HS-5 (cell line): ENCODE data around the gene CEP170B.
A peak's percentile ranks its signal among the peaks of the same experiment; 100 is the strongest.
"Not testable (repeated sequence)": the region's sequence is repeated elsewhere in the genome, so short reads cannot be mapped to it uniquely, and the experiment has no call there.

ENCODE experiments used
- DNase-seq: peaks from one replicate; pipeline ENCODE4 v3.0.0-alpha.2; 2012; ENCODE audit warnings: low read depth

CEP170B gene

DNA sequence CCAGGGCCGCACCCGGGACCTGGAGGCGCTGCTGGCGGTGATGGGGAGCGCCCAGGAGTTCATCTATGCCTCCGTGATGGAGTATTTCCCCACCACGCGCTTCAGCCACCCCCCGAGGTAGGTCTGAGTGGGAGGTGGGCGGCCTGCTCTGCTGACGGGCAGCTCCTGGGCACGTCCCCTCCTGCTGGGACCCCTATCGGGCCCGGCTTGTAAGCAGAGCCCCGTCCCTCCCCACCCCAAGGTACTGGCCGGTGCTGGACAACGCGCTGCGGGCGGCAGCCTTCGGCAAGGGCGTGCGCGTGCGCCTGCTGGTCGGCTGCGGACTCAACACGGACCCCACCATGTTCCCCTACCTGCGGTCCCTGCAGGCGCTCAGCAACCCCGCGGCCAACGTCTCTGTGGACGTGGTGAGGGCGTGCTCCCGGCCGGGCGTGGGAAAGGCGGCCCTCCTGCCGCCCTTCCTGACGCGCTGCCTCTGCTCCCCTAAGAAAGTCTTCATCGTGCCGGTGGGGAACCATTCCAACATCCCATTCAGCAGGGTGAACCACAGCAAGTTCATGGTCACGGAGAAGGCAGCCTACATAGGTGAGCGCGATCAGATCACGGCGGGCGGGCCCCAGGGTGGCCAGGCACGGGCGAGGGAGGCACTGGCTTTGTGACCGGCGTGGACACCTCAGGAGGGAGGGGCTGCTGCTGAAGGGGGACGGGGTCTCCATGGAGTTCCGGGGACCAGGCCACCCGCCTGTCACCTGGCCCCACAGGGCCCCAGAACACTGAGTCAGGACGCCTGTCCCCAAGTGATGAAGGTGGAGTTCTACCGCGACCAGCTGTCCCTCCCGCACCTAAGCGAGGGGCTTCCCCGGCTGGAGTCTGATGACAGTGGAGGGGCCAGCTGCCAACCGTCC is 67.0 kb downstream of the CEP170B start:
- DNase-seq: no peak

DNA sequence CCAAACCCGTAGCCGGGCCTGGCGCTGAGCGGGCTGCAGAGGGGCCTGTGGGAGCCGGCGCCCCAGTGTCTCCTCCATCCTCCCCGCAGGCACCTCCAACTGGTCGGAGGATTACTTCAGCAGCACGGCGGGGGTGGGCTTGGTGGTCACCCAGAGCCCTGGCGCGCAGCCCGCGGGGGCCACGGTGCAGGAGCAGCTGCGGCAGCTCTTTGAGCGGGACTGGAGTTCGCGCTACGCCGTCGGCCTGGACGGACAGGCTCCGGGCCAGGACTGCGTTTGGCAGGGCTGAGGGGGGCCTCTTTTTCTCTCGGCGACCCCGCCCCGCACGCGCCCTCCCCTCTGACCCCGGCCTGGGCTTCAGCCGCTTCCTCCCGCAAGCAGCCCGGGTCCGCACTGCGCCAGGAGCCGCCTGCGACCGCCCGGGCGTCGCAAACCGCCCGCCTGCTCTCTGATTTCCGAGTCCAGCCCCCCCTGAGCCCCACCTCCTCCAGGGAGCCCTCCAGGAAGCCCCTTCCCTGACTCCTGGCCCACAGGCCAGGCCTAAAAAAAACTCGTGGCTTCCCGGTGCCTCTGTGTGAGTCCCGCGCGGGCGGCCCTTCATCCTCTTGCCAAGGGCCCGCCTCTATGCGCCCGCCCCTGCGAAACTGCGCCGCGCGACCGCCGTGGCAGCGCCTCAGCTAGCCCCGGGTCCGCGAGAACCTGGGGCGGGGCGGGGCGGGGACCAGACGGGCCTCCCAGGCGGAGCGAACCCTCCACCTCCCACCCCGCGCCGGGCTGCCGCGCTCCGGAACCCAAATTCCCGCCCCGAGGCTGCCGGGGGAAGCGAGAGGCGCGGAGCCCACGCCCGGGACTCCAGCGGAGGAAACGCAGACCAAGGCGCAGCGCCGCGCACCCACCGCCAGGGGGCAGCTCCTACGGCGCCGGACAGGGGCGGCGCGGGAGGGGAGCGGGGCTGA is 67.9 kb downstream of the CEP170B start:
- peak; percentile 53 for DNase-seq

DNA sequence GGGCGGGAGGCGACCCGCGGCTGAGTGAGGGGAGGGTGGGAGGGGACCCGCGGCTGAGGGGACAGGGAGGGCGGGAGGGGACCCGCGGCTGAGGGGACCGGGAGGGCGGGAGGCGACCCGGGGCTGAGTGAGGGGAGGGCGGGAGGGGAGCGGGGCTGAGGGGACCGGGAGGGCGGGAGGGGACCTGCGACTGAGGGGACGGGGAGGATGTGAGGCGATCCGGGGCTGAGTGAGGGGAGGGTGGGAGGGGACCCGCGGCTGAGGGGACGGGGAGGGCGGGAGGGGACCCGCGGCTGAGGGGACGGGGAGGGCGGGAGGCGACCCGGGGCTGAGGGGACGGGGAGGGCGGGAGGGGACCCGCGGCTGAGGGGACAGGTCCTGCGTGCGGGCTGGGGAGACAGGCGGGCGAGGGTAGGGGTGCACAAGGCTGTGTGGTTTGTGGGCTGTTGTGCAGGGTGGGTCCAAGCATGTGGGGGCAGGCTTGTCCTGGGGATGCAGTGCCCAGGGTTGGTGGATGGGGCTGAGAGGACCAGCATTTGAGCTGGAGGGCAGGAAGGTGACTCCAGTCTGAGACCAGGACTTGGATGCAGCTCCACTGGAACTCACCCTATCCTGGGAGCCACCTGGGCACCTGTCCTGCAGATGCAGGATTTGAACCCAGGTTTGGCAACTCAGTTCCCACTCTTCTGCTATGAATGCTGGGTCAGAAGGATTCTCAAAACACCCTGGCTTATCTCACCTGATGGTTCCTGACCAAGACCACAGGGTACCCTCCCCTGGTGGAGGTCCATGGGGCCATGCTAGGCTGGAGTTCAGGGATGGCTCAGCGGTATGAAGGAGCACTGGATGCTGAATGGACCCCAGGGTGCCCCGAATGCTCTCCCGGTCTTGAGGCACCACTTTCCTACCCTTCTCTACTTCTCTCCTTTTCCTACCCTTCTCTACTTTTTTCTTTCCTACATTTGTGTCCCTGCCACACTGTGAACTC is 69.0 kb downstream of the CEP170B start:
- DNase-seq: no peak

DNA sequence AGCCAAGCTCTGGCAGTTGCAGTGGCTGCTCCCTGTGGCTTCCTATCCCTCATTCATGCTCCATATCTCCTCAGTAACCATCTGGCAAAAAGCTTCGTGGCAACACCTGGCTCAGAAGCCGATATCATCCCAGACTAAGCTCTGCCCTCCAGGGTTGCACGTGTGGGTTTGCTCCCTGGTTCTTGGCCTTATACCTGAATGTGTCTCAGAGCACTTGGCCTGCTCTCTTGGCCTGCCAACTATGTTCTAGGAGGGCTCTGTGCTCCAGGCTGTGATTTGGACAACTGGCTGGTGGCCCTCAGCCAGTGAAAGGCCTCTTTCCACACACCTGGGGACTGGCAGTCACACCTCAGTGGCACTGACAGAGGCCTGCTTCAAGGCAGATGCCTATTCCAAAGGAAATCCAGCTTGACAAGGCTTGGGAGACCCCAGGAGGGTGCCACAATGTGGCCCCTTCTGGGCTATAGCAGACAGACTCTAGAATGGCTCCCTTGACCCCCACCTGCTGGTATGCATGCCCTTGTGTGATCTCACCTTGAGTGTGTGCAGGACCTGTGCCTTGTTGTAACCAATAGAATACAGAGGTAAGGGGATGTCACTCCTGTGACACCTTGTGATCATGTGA is 70.1 kb downstream of the CEP170B start:
- DNase-seq: no peak

DNA sequence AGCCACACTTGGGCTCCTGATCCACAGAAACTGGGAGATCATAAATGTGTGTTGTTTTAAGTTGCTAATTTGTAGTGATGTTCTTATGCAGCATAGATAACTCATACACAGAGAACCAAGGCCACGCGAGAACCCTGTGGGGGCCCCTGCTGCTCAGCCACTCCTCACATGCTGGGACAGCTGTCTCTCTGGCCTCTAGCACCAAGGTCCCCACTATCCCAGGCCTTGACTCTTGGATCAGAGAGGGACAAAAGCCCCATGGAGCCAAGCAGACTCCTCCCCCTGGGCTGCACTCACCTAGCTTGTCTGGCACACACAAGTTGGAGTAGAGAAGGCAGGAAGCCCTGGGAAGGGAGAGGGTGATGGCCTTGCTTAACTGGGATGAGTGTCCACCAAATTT is 70.9 kb downstream of the CEP170B start:
- DNase-seq: no peak

DNA sequence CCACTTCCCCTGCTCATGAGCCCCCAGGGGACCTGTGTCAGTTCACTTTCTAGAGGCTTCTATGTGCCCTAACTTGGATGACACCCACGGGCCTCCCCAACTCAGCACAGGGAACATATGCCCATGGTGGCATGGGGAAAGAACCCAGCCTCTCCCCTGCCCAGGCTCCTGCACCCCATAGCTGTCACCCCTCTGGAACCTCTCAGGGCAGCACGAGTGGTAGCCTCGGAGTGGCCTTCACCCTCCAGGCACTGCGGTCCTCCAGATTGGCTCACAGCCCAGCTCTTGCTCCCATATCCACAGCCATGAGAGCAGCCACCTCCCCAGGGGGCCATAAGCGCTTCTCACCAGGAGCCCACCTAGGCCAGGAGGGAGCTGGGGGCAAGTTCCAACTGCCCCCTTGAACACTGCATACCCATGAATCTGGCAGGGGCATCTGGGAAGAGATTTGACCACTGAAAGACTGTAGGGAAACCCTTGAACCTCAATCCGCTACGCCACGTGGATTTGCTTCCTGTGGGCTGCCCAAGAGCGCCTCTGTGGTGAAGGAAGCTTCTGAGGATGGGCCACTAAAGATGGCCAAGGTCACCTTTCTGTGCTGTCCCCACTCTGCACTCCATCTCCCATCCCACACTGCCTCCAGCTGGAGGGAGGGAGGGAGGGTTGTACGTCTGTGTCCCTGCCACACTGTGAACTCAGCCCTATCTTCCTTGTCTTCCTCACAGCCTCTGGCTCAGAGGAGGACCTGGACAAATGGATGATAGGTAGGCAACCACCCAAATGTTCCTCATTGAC is 71.5 kb downstream of the CEP170B start:
- no peak for DNase-seq

DNA sequence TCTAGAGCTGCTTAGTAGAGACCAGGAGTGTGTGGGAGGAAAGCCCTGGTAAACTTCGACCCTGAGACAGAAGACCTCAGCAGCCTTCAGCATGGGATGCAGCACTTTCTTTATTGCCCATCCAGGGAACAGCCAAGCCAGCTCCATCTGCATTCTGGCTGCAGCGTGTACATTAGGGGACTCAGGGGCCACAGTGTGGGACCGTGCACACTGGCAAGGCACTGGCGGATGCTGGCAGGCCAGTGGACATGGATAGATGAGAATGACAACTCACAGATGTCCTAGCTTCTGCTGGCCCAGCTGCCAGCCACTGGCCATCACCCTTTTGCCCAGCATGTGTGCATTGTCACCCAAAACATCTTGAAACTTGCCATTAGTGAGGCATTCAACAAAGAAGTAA is 72.1 kb downstream of the CEP170B start:
- DNase-seq: no peak

DNA sequence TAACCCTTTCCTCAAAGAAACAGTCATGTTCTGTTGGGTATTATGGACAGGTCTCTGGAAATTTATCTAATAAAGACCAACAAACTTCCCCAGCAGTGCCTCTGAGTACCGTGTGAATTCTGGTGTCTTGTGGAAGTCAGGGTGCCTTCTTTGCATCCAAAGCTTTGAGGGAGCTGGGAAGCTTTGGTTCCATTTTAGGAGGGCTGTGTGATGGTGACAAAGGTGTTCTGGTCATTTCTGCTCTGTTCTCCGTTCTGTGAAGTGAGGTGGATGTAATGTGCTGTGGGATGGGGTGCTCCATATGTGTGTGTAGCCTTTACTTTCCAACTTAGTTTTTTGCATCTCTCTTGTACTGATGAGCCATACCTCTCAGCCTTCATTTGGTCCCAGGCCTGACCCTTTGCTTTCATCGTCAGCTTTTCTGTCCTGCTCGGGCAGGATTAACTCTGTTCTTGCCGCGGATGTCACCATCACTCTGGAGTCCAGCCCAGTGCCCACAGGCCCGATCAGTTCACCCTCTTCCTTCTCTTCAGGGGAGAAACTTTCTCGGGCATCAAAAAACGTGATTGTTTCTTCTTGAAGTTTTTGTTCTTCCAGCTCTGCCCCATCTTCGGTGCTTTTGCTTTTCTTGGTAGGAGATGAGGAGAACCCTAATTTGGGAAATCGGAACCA is 72.8 kb downstream of the CEP170B start:
- DNase-seq: no peak

DNA sequence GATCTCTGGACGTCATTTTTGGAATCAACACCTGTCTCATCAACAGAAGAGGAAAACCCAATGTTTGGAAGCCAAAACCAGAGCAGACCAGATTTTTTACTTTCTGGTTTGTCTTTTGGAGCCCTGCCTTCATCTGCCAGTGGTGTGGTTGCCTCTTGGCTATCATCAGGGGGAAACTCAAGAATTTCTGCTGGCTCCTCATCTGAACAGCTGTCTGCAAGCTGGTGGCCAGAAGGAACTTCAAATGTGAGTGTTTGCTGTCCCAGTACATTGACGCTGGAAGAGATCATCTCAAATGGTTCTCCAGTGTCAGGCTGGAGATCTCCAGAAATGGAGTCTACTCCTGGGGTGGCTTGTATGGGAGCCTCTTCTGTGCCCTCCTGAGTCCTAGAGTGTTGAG is 73.4 kb downstream of the CEP170B start:
- no peak for DNase-seq

DNA sequence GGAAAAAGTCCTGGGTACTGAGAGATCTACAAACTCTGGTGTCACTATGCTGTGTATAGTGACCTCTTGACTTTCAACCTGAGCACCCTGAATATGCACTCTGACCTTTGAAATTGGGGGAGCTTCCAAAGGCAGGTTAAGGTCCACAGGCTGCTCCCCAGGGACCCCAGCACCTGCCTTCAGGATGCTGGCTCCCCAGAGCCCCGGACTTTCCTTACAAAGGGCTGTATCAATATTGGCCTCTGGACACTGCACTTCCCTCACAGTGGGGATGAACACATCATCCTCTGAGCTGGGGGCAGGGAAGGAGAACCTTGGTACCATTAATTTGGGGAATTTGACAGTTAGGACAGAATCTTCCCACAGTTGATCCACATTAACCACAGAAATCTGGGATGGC is 73.9 kb downstream of the CEP170B start:
- no peak for DNase-seq

DNA sequence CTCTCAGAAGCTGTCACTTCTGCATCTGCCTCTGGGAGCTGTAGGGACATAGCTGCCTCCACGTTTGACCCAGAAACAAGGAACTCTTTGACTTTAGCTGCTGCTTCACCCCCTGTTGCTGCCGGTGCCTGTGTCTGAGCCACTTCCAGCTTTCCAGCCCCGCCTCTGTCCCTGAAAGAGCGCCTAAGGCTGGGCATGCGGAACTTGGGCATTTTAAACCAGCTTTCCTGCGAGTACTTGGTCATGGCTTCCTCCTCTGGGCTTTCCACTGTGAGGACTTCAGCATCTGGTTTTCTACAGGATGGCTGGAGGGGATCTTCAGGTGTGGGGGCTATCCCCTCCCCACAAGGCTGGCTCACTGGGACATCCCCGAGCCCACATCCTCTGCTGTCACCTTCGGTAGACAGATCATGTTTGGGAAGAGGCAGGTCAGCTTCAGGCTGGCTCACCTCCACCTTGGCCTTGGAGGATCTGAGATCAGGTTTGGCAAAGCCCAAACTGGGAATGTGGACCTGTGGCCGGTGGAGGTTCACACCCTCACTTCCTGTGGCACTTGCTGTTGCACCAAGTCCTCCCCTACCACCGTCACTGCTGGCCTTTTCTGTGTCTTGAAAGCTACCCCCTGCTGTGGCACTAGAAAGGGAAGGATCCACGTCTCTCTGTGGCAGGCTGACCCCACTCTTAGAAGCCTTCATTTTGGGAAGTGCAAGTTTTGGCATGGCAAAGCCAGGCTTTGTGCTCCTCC is 74.8 kb downstream of the CEP170B start:
- no peak for DNase-seq

DNA sequence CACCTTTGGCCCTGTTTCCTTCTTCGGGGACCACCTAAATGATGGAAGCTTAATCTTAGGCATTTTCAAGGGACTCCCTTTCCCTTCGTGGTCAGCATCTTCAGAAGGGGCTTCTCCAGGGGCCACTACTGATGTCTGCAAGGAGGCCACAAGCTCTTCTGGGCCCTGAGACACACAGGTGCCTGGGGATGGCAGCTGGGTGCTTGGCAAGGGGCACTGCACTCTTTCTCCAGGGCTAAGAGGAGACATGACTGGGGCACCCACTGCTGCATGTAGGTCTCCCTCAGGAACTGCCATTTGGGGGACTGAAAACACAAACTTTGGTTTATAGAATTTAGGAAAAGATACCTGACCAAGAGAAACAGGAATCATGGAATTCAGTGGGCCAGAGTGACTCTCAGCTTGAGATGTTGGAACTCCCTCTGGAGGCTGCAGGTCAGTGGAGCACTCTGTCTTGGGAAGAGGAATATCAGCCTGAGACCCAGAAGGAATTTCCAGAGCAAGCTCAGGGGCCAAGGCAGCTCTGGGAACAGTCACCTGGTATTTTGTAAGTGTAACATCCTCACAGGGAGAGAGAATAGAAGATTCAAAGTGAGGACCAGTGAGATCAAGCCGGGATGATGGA is 75.6 kb downstream of the CEP170B start:
- DNase-seq: no peak

DNA sequence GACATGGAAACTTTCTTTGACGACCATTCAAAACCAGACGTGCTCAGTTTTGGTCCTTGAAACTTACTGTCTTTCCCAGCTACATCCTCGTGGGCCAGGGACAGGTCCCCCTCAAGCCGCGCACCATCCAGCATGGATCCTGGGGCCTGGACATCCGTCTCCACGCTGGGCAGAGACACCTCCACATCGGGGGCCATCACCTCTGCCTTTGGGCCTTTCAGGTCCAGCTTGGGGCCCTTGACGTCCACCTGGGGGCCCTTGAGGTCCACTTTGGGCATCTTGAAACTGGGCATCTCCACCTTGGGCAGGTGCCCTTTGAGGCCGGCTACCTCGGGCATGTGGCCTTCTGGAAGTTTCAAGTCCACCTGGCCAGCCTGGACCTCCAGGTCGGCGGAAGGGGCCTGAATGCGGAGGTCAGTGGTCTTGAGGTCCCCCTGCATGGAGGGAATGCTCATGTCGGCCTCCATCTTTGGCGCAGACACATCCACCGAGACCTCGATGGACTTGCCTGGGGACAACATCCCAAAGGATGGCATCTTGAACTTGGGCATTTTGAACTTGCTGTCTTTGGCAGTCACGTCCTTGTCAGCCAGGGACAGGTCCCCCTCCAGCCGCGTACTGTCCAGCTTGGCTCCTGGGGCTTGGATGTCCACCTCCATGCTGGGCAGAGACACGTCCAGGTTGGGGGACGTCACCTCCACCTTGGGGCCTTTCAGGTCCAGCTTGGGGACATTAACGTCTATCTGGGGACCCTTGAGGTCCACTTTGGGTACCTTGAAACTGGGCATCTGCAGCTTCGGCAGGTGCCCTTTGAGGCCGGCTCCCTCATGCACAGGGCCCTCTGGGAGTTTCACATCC is 76.7 kb downstream of the CEP170B start:
- DNase-seq: no peak

DNA sequence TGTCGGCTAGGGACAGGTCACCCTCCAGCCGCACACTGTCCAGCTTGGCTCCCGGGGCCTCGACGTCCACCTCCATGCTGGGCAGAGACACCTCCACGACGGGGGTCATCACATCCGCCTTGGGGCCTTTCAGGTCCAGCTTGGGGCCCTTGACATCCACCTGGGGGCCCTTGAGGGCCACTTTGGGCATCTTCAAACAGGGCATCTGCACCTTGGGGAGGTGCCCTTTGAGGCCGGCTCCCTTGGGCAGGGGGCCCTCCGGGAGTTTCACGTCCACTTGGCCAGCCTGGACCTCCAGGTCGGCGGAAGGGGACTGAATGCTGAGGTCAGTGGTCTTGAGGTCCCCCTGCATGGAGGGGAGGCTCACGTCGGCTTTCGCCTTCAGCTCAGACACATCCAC is 77.5 kb downstream of the CEP170B start:
- DNase-seq: no peak

DNA sequence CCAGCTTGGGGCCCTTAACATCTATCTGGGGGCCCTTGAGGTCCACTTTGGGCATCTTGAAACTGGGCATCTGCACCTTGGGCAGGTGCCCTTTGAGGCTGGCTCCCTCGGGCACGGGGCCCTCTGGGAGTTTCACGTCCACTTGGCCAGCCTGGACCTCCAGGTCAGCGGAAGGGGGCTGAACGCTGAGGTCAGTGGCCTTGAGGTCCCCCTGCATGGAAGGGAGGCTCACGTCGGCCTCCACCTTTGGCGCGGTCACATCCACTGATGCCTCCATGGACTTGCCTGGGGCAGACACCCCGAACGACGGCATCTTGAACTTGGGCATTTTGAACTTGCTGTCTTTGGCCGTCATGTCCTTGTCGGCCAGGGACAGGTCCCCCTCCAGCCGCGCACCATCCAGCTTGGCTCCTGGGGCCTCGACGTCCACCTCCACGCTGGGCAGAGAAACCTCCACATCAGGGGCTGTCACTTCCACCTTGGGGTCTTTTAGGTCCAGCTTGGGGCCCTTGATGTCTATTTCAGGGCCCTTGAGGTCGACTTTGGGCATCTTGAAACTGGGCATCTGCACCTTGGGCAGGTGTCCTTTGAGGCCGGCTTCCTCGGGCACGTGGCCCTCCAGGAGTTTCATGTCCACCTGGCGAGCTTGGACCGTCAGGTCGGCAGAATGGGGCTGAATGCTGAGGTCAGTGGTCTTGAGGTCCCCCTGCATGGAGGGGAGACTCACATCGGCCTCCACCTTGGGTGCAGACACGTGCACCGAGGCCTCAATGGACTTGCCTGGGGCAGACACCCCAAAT is 78.3 kb downstream of the CEP170B start:
- DNase-seq: not testable (repeated sequence)

DNA sequence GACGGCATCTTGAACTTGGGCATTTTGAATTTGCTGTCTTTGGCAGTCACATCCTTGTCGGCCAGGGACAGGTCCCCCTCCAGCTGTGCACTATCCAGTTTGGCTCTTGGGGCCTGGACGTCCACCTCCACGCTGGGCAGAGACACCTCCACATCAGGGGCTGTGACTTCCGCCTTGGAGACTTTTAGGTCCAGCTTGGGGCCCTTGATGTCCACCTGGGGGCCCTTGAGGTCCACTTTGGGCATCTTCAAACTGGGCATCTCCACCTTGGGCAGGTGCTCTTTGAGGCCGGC is 78.9 kb downstream of the CEP170B start:
- not testable (repeated sequence) for DNase-seq
